GM12878 (cell line): ENCODE measurements around the gene NCAPD2. TPM values are rescaled to one million over a fixed set of nuclear protein-coding genes. Genes with fewer than 3 reads are reported as not detected.

Experiments
- ASH2L ChIP-seq: fragments of 300-600, 200-600 bp; sonication (generic); IDR thresholded peaks from 2 replicates; pipeline ENCODE4 v1.6.1; 2017; ENCODE audit warnings: low read depth, mild to moderate bottlenecking, borderline replicate concordance
- ATF7 ChIP-seq: fragments of 450-650 bp; IDR thresholded peaks from 2 replicates; pipeline ENCODE4 v1.6.1; 2016; ENCODE audit warnings: low read depth, mild to moderate bottlenecking
- CHD2 ChIP-seq: IDR thresholded peaks from 2 replicates; pipeline ENCODE4 v1.6.1; 2011; ENCODE audit warnings: low read depth, low read length, improper control_type of control experiment, borderline replicate concordance
- CHD4 ChIP-seq: fragments of 200-600 bp; sonication (generic); IDR thresholded peaks from 2 replicates; pipeline ENCODE4 v1.6.1; 2016; ENCODE audit warnings: mild to moderate bottlenecking
- ETV6 ChIP-seq, 2 experiments: fragments of 450-650 bp in 1 of 2; IDR thresholded peaks in 1 of 2; conservative IDR thresholded peaks in 1 of 2; 2 replicates each; pipeline ENCODE4 v1.6.1; 2014; ENCODE audit warnings: antibody characterized with exemption in 1 of 2, borderline replicate concordance in 1 of 2, low read depth in 1 of 2, mild to moderate bottlenecking in 1 of 2, moderate library complexity in 1 of 2
- FOXM1 ChIP-seq: IDR thresholded peaks from 2 replicates; pipeline ENCODE4 v1.6.1; 2012; ENCODE audit warnings: low read depth, mild to moderate bottlenecking, inconsistent platforms, low read length, moderate library complexity
- GABPA ChIP-seq: IDR thresholded peaks from 2 replicates; pipeline ENCODE4 v1.6.1; 2014; ENCODE audit warnings: antibody characterized with exemption, low read depth, mild to moderate bottlenecking, inconsistent platforms
- HCFC1 ChIP-seq: fragments of 150-350 bp; IDR thresholded peaks from 2 replicates; pipeline ENCODE4 v1.6.1; 2014; ENCODE audit warnings: low read length
- HDAC2 ChIP-seq: fragments of 200-600 bp; sonication (generic); IDR thresholded peaks from 2 replicates; pipeline ENCODE4 v1.6.1; 2017
- HDGF ChIP-seq: fragments of 450-650 bp; IDR thresholded peaks from 2 replicates; pipeline ENCODE4 v1.6.1; 2016; ENCODE audit warnings: antibody characterized with exemption
- IKZF1 ChIP-seq: fragments of 450-650 bp; conservative IDR thresholded peaks from 2 replicates; pipeline ENCODE4 v1.6.1; 2017; ENCODE audit warnings: antibody characterized with exemption, mild to moderate bottlenecking
- LARP7 ChIP-seq: fragments of 450-650 bp; IDR thresholded peaks from 2 replicates; pipeline ENCODE4 v1.6.1; 2017; ENCODE audit warnings: mild to moderate bottlenecking
- MEF2A ChIP-seq: IDR thresholded peaks from 2 replicates; pipeline ENCODE4 v1.6.1; 2011; ENCODE audit warnings: low read depth, mild to moderate bottlenecking, low read length, moderate library complexity; ENCODE audit not compliant: insufficient read depth
- NBN ChIP-seq: fragments of 450-650 bp; IDR thresholded peaks from 2 replicates; pipeline ENCODE4 v1.6.1; 2016
- NFYB ChIP-seq: IDR thresholded peaks from 2 replicates; pipeline ENCODE4 v1.6.1; 2011; ENCODE audit warnings: low read depth, mild to moderate bottlenecking, low read length, improper control_type of control experiment, moderate library complexity; ENCODE audit not compliant: insufficient read depth
- NR2C2 ChIP-seq: IDR thresholded peaks from 2 replicates; pipeline ENCODE4 v1.6.1; 2011; ENCODE audit warnings: borderline replicate concordance, low read depth; ENCODE audit not compliant: control insufficient read depth, insufficient read length
- PAX5 ChIP-seq: IDR thresholded peaks from 2 replicates; pipeline ENCODE4 v1.6.1; 2011; ENCODE audit warnings: low read depth, low read length, borderline replicate concordance
- SIN3A ChIP-seq: IDR thresholded peaks from 2 replicates; pipeline ENCODE4 v1.6.1; 2012; ENCODE audit warnings: low read depth, low read length, improper control_type of control experiment
- SIX5 ChIP-seq: IDR thresholded peaks from 2 replicates; pipeline ENCODE4 v1.6.1; 2011; ENCODE audit warnings: mild to moderate bottlenecking, low read depth, low read length, moderate library complexity; ENCODE audit not compliant: severe bottlenecking
- WRNIP1 ChIP-seq: IDR thresholded peaks from 2 replicates; pipeline ENCODE4 v1.6.1; 2011; ENCODE audit warnings: low read depth, low read length, improper control_type of control experiment, borderline replicate concordance
- YY1 ChIP-seq: IDR thresholded peaks from 2 replicates; pipeline ENCODE4 v1.6.1; 2011; ENCODE audit warnings: low read depth, mild to moderate bottlenecking, low read length
- polyA plus RNA-seq, 11 experiments: library from polyadenylated mRNA; depleted of rRNA in 4 of 11; unstranded in 6 of 11; stranded (reverse) in 5 of 11; fragments of >200 nt; fragmentation: Nextera tagmentation in 4 of 11; fragmentation: Illumina TruSeq in 1 of 11; extraction: Ambion mirVana in 4 of 11; extraction: Trizol in 1 of 11; gene quantifications; 1 replicate in 1 of 11; 2 replicates in 10 of 11; pipeline versions ENCODE4 v1.2.1 to v1.2.3, GENCODE V29; 2011 to 2016; ENCODE audit warnings: inconsistent platforms in 2 of 11, missing spikeins in 2 of 11, low read depth in 1 of 11
- total RNA-seq, 4 experiments: library from RNA; depleted of rRNA in 3 of 4; stranded (reverse); fragments of >200 nt in 3 of 4; fragmentation: Illumina TruSeq in 1 of 4; extraction: Trizol in 1 of 4; gene quantifications; 2 replicates each; pipeline versions ENCODE4 v1.2.1 to v1.2.3, GENCODE V29; 2013 to 2021
- TF ChIP-seq, protein P1 (sequence below): fragments of 450-650 bp; formaldehyde crosslinking; IDR thresholded peaks from 2 replicates; pipeline ENCODE4 v1.4.0; 2022; ENCODE audit warnings: mild to moderate bottlenecking, moderate library complexity
- TF ChIP-seq, protein P2 (sequence below): fragments of 450-650 bp; IDR thresholded peaks from 2 replicates; pipeline ENCODE4 v1.6.1; 2017; ENCODE audit warnings: mild to moderate bottlenecking, low read depth, inconsistent platforms; ENCODE audit not compliant: poor library complexity, severe bottlenecking
- TF ChIP-seq, protein P3 (sequence below): fragments of 450-650 bp; IDR thresholded peaks from 2 replicates; pipeline ENCODE4 v1.6.1; 2017; ENCODE audit warnings: mild to moderate bottlenecking

The NCAPD2 gene
- total and polyA plus RNA-seq, 10 of the 15 experiments (the other 5 are each of a cell fraction or from before 2014, with no cell fraction given), result 24.2 to 160 (median 110) TPM

DNA sequence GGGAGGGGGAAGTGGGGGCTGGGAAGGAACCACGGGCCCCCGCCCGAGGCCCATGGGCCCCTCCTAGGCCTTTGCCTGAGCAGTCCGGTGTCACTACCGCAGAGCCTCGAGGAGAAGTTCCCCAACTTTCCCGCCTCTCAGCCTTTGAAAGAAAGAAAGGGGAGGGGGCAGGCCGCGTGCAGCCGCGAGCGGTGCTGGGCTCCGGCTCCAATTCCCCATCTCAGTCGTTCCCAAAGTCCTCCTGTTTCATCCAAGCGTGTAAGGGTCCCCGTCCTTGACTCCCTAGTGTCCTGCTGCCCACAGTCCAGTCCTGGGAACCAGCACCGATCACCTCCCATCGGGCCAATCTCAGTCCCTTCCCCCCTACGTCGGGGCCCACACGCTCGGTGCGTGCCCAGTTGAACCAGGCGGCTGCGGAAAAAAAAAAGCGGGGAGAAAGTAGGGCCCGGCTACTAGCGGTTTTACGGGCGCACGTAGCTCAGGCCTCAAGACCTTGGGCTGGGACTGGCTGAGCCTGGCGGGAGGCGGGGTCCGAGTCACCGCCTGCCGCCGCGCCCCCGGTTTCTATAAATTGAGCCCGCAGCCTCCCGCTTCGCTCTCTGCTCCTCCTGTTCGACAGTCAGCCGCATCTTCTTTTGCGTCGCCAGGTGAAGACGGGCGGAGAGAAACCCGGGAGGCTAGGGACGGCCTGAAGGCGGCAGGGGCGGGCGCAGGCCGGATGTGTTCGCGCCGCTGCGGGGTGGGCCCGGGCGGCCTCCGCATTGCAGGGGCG, 40.2 kb downstream of the NCAPD2 start, which contains the start of gene GAPDH (continued):
- TF ChIP-seq, protein P1, sequence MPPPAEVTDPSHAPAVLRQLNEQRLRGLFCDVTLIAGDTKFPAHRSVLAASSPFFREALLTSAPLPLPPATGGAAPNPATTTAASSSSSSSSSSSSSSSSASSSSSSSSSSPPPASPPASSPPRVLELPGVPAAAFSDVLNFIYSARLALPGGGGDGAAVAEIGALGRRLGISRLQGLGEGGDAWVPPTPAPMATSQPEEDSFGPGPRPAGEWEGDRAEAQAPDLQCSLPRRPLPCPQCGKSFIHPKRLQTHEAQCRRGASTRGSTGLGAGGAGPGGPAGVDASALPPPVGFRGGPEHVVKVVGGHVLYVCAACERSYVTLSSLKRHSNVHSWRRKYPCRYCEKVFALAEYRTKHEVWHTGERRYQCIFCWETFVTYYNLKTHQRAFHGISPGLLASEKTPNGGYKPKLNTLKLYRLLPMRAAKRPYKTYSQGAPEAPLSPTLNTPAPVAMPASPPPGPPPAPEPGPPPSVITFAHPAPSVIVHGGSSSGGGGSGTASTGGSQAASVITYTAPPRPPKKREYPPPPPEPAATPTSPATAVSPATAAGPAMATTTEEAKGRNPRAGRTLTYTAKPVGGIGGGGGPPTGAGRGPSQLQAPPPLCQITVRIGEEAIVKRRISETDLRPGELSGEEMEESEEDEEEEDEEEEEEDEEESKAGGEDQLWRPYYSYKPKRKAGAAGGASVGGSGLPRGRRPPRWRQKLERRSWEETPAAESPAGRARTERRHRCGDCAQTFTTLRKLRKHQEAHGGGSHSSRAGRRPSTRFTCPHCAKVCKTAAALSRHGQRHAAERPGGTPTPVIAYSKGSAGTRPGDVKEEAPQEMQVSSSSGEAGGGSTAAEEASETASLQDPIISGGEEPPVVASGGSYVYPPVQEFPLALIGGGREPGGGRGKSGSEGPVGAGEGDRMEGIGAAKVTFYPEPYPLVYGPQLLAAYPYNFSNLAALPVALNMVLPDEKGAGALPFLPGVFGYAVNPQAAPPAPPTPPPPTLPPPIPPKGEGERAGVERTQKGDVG, result no peak
- TF ChIP-seq CHD2 (no peak; the same call in 1 of the 2 replicates), WRNIP1 (no peak), ASH2L (no peak), NFYB (peak; percentile 74; the same call in 1 of the 2 replicates), SIN3A (peak; percentile 90), GABPA (no peak), PAX5 (peak; percentile 33; the same call in 1 of the 2 replicates), SIX5 (no peak), LARP7 (no peak; the same call in 1 of the 2 replicates), HCFC1 (0 out of 2 replicates have a peak, but pooled peaks have one; percentile 36), NBN (peak; percentile 94), YY1 (peak; percentile 24), FOXM1 (no peak), HDGF (peak; percentile 22; the same call in 1 of the 2 replicates), ATF7 (peak; percentile 68), IKZF1 (peak; percentile 68), CHD4 (no peak), MEF2A (peak; percentile 34; the same call in 1 of the 2 replicates), NR2C2 (no peak), HDAC2 (no peak; the same call in 1 of the 2 replicates), ETV6 (conservative IDR thresholded peaks at IDR 0.05 in 1 of 2, IDR thresholded peaks at IDR 0.05 in 1 of 2; ENCODE audit: borderline replicate concordance in 1 of 2, low read depth in 1 of 2) (peak in 1 of 2 experiments; percentile 19; a peak in 1 of 4 replicates)
- TF ChIP-seq, protein P2, sequence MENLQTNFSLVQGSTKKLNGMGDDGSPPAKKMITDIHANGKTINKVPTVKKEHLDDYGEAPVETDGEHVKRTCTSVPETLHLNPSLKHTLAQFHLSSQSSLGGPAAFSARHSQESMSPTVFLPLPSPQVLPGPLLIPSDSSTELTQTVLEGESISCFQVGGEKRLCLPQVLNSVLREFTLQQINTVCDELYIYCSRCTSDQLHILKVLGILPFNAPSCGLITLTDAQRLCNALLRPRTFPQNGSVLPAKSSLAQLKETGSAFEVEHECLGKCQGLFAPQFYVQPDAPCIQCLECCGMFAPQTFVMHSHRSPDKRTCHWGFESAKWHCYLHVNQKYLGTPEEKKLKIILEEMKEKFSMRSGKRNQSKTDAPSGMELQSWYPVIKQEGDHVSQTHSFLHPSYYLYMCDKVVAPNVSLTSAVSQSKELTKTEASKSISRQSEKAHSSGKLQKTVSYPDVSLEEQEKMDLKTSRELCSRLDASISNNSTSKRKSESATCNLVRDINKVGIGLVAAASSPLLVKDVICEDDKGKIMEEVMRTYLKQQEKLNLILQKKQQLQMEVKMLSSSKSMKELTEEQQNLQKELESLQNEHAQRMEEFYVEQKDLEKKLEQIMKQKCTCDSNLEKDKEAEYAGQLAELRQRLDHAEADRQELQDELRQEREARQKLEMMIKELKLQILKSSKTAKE, result no peak
- TF ChIP-seq, protein P3, sequence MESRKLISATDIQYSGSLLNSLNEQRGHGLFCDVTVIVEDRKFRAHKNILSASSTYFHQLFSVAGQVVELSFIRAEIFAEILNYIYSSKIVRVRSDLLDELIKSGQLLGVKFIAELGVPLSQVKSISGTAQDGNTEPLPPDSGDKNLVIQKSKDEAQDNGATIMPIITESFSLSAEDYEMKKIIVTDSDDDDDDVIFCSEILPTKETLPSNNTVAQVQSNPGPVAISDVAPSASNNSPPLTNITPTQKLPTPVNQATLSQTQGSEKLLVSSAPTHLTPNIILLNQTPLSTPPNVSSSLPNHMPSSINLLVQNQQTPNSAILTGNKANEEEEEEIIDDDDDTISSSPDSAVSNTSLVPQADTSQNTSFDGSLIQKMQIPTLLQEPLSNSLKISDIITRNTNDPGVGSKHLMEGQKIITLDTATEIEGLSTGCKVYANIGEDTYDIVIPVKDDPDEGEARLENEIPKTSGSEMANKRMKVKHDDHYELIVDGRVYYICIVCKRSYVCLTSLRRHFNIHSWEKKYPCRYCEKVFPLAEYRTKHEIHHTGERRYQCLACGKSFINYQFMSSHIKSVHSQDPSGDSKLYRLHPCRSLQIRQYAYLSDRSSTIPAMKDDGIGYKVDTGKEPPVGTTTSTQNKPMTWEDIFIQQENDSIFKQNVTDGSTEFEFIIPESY, result no peak
